Epithelial cell of esophagus (primary cell): ENCODE measurements around the gene GORASP1.

Source experiments
- DNase-seq: peaks from one replicate; pipeline ENCODE4 v3.0.0; 2010; ENCODE audit warnings: low read depth
- H3K4me3 ChIP-seq: 2 replicates; pipeline ENCODE4 v1.5.1; 2011; ENCODE audit warnings: mild to moderate bottlenecking, low read length, control low read depth
- CTCF ChIP-seq: IDR thresholded peaks from 2 replicates; pipeline ENCODE4 v1.5.1; 2011; ENCODE audit warnings: low read depth, mild to moderate bottlenecking, low read length, control low read depth, inconsistent platforms; ENCODE audit not compliant: insufficient read depth; ENCODE audit errors: missing control alignments

GORASP1 gene

GRCh38 chr3:39139442-39139841, 32.0 kb upstream of the GORASP1 start:
- DNase-seq: no peak
- no peak overlapping the region for H3K4me3 ChIP-seq
- TF ChIP-seq CTCF: no peak

GRCh38 chr3:39138804-39139415, 31.5 kb upstream of the GORASP1 start:
- H3K4me3 ChIP-seq: no peak overlapping the region
- no peak for TF ChIP-seq CTCF
- DNase-seq: no peak

- no peak overlapping the region for H3K4me3 ChIP-seq
- TF ChIP-seq CTCF: no peak
- DNase-seq: no peak
These were observed 30.8 kb upstream of the GORASP1 start for GRCh38 chr3:39137991-39138803.

DNA sequence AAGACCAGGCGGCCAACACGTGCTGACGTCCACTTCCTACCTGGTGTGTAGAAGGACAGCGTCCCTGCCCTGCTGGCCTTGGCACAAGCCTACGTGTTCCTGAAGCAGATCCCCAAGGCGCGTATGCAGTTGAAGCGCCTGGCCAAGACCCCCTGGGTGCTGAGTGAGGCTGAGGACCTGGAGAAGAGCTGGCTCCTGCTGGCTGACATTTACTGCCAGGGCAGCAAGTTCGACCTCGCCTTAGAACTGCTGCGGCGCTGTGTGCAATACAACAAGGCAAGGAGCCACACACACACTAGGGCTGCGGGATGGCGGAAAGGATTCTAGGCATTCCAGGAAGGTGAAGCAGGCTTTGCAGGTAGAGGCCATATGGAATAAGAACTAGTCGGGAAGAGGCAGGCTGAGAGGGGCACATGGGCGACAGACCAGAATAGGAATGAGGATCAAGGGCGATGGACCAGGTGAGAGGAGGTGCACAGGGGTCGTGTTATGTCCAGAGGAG, 30.1 kb upstream of the GORASP1 start:
- DNase-seq: no peak
- no peak overlapping the region for H3K4me3 ChIP-seq
- no peak for TF ChIP-seq CTCF

- H3K4me3 ChIP-seq: no peak overlapping the region
- DNase-seq: no peak
- no peak for TF ChIP-seq CTCF
These were observed 29.4 kb upstream of the GORASP1 start for GRCh38 chr3:39136533-39137434.

- H3K4me3 ChIP-seq: no peak overlapping the region
- no peak for TF ChIP-seq CTCF
- no peak for DNase-seq
These were observed 27.9 kb upstream of the GORASP1 start for GRCh38 chr3:39135170-39135805.
